Prostate gland (tissue), 2 donors: ENCODE data around the gene ZNRF4. TPM values are rescaled to one million over a fixed set of nuclear protein-coding genes. Genes with fewer than 3 reads are reported as not detected.
"Not testable (repeated sequence)": the region's sequence is repeated elsewhere in the genome, so short reads cannot be mapped to it uniquely, and the experiment has no call there.

Experiments used
- DNase-seq: peaks from one replicate; pipeline ENCODE4 v3.0.0-alpha.2; 2019; ENCODE audit warnings: low spot score
- H3K27ac ChIP-seq, 2 donors: fragments of 200-600 bp; sonication (generic); 2 replicates each; pipeline ENCODE4 v1.5.1; 2017 to 2019
- H3K27me3 ChIP-seq: fragments of 200-600 bp; sonication (generic); replicated peaks from 2 replicates; pipeline ENCODE4 v1.5.1; 2019; ENCODE audit not compliant: insufficient read depth
- H3K36me3 ChIP-seq, 2 donors: fragments of 200-600 bp; sonication (generic); 1 replicate in 1 of 2; 2 replicates in 1 of 2; pipeline versions ENCODE4 v1.5.1 to v1.8.1; 2017 to 2019
- H3K4me1 ChIP-seq: fragments of 200-600 bp; sonication (generic); replicated peaks from 2 replicates; pipeline ENCODE4 v1.5.1; 2019
- H3K4me3 ChIP-seq, 2 donors: fragments of 200-600 bp; sonication (generic); 2 replicates each; pipeline ENCODE4 v1.5.1; 2017 to 2019
- H3K9me3 ChIP-seq: fragments of 200-600 bp; sonication (generic); 2 replicates; pipeline ENCODE4 v1.5.1; 2017
- POLR2A ChIP-seq: fragments of 450-650 bp; IDR thresholded peaks from one replicate; pipeline ENCODE4 v1.6.1; 2016; ENCODE audit warnings: antibody characterized with exemption, mild to moderate bottlenecking
- POLR2AphosphoS5 ChIP-seq: sonication (generic); formaldehyde crosslinking; IDR thresholded peaks from one replicate; pipeline ENCODE4 v1.6.1; 2017; ENCODE audit warnings: antibody characterized with exemption
- WGBS: methylation state at CpG from one replicate; pipeline ENCODE4 v1.1.5; 2018; 5-methylcytosine and 5-hydroxymethylcytosine counted together
- intact Hi-C: fragments of 100-400 bp; cut with DNase I; formaldehyde crosslinking; loops from one replicate; pipeline ENCODE4 v1.14.2; 2022
- total RNA-seq, 2 donors: library from RNA; depleted of rRNA; stranded (reverse); fragments of >200 nt; gene quantifications; one replicate each; pipeline ENCODE4 v1.1.0, GENCODE V29; 2016
- TF ChIP-seq, protein P1 (sequence below), 4 experiments: fragments of 200-600 bp in 2 of 4; fragments of 450-650 bp in 2 of 4; sonication (generic) in 2 of 4; IDR thresholded peaks; 1 replicate in 3 of 4; 2 replicates in 1 of 4; pipeline ENCODE4 v1.5.1; 2016 to 2019; ENCODE audit warnings: antibody characterized with exemption in 4 of 4, mild to moderate bottlenecking in 2 of 4, moderate library complexity in 2 of 4

Gene ZNRF4, protein sequence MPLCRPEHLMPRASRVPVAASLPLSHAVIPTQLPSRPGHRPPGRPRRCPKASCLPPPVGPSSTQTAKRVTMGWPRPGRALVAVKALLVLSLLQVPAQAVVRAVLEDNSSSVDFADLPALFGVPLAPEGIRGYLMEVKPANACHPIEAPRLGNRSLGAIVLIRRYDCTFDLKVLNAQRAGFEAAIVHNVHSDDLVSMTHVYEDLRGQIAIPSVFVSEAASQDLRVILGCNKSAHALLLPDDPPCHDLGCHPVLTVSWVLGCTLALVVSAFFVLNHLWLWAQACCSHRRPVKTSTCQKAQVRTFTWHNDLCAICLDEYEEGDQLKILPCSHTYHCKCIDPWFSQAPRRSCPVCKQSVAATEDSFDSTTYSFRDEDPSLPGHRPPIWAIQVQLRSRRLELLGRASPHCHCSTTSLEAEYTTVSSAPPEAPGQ
- 10 to 100 TPM in 1 of 2 donors, not detected in 1; 13.2 TPM for total RNA-seq

DNA sequence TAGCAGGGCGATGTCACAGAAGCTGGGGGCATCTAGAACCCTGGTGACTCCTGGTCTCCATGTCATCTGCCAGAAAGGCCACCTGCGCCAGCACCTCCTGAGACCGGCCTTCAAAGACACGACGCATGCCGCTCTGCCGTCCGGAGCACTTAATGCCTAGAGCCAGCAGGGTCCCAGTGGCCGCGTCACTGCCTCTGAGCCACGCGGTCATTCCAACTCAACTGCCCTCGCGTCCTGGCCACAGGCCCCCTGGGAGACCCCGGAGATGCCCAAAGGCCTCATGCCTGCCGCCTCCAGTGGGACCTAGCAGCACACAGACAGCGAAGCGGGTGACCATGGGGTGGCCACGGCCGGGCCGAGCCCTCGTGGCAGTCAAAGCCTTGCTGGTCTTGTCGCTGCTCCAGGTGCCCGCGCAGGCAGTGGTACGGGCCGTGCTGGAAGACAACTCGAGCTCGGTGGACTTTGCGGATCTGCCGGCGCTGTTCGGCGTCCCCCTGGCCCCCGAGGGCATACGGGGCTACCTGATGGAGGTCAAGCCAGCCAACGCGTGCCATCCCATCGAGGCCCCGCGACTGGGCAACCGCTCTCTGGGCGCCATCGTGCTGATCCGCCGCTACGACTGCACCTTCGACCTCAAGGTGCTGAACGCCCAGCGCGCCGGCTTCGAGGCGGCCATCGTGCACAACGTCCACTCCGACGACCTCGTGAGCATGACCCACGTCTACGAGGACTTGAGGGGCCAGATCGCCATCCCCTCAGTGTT, at the start of gene ZNRF4:
TSS of gene ZNRF4 (plus strand) at position 51 of the 763 bp plus-strand sequence. CDS start at position 126, 75 bp downstream.
- H3K9me3 ChIP-seq, result no peaks in the 10 kb centered on the region
- no peak within 1 kb of the TSS for H3K27ac ChIP-seq
- no peak for DNase-seq
- no peak for TF ChIP-seq POLR2AphosphoS5
- TF ChIP-seq POLR2A, result no peak
- TF ChIP-seq, protein P1, sequence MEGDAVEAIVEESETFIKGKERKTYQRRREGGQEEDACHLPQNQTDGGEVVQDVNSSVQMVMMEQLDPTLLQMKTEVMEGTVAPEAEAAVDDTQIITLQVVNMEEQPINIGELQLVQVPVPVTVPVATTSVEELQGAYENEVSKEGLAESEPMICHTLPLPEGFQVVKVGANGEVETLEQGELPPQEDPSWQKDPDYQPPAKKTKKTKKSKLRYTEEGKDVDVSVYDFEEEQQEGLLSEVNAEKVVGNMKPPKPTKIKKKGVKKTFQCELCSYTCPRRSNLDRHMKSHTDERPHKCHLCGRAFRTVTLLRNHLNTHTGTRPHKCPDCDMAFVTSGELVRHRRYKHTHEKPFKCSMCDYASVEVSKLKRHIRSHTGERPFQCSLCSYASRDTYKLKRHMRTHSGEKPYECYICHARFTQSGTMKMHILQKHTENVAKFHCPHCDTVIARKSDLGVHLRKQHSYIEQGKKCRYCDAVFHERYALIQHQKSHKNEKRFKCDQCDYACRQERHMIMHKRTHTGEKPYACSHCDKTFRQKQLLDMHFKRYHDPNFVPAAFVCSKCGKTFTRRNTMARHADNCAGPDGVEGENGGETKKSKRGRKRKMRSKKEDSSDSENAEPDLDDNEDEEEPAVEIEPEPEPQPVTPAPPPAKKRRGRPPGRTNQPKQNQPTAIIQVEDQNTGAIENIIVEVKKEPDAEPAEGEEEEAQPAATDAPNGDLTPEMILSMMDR (IDR thresholded peaks at IDR 0.05), result no peak
- no peaks in the 10 kb centered on the region for H3K36me3 ChIP-seq
- peaks cover 4% of the 10 kb centered on the region for H3K27me3 ChIP-seq
- 92% methylated on average over 61 of the region's 62 CpGs for WGBS
- intact Hi-C loops, result no loop called here
- H3K4me1 ChIP-seq, result no peaks in the 10 kb centered on the region
- no peak within 1 kb of the TSS for H3K4me3 ChIP-seq

GRCh38 chr19:5406198-5406597, 49.0 kb upstream of the ZNRF4 start:
- DNase-seq, intact Hi-C loops, H3K4me3 ChIP-seq, H3K27ac ChIP-seq, H3K27me3 ChIP-seq, H3K36me3 ChIP-seq, H3K9me3 ChIP-seq, H3K4me1 ChIP-seq: not testable (repeated sequence)
- WGBS, result 83% methylated on average over 6 of the region's 6 CpGs

DNA sequence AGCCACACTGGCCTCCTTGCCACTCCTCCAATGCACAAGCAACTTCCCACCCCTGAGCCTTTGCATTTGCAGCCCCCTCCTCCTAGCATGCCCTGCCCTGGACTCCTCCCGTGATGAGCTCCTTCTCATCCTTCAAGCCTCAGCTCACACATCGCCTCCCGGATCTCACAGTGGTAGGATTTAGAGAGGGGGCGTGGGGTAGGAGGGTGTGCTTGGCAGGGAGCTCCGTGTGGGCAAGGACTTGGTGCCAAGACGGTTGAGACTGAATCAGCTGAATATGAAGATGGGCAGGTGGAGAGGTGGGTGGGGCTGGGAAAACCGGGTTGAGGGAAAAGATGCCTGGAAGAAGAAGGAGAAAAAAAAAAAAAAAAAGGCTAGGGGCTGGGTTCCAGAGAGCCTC, 48.4 kb upstream of the ZNRF4 start:
- Histone ChIP-seq H3K9me3 (no peaks in the 10 kb centered on the region), H3K27ac (no peak overlapping the region), H3K36me3 (no peaks in the 10 kb centered on the region), H3K4me1 (no peaks in the 10 kb centered on the region), H3K4me3 (no peak overlapping the region), H3K27me3 (no peaks in the 10 kb centered on the region)
- TF ChIP-seq POLR2A, result no peak
- intact Hi-C loops, result no loop called here
- 56% methylated on average over 7 of the region's 7 CpGs for WGBS
- DNase-seq, result no peak

- Histone ChIP-seq H3K27ac (no peak overlapping the region), H3K9me3 (no peaks in the 10 kb centered on the region), H3K4me1 (no peaks in the 10 kb centered on the region), H3K36me3 (no peaks in the 10 kb centered on the region), H3K27me3 (no peaks in the 10 kb centered on the region), H3K4me3 (no peak overlapping the region)
- WGBS, result 47% methylated on average over 4 of the region's 4 CpGs
- no peak for DNase-seq
- no peak for TF ChIP-seq POLR2A
- no peak for TF ChIP-seq POLR2AphosphoS5
- TF ChIP-seq, protein P1 (IDR thresholded peaks at IDR 0.05), result no peak
- intact Hi-C loops, result no loop called here
These were observed 47.9 kb upstream of the ZNRF4 start for GRCh38 chr19:5407356-5407755.

- H3K27me3 ChIP-seq, result peaks cover 6% of the 10 kb centered on the region
- TF ChIP-seq POLR2AphosphoS5 (no peak), POLR2A (no peak)
- TF ChIP-seq, protein P1 (IDR thresholded peaks at IDR 0.05), result no peak
- no peaks in the 10 kb centered on the region for H3K4me1 ChIP-seq
- no peak overlapping the region for H3K4me3 ChIP-seq
- no peak for DNase-seq
- WGBS, result 30% methylated on average over 29 of the region's 29 CpGs
- no peak overlapping the region for H3K27ac ChIP-seq
- H3K36me3 ChIP-seq, result no peaks in the 10 kb centered on the region
- no peaks in the 10 kb centered on the region for H3K9me3 ChIP-seq
- intact Hi-C loops, result no loop called here
These were observed 37.5 kb upstream of the ZNRF4 start for GRCh38 chr19:5417495-5418436.
